ENCODE data around the gene OS9. TPM values are rescaled to one million over a fixed set of nuclear protein-coding genes. Genes with fewer than 3 reads are reported as not detected.

The OS9 gene
- total RNA-seq, 1 experiment from 2014 or later: 1,701 TPM

DNA sequence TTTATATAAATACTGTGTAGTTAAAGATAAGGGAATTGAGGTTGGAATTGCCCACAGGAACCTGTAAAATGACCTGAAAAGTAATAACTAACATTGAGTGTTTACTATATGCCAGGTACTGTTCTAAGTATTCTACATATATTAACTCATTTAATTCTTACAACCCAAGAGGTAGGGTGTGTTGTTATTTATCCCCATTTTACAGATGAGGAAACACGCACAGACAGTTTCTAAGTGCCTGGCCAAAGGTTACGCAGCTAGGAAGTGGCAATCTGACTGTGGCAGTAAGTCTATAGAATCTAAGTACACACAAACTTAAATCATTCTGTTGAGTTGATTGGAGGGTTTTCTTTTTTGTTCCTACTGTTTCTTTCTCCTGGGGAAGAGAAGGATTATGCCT is 49.8 kb downstream of the OS9 start:
- Histone ChIP-seq H3K27me3 (peaks cover 45% of the 10 kb centered on the region), H3K36me3 (peaks cover 32% of the 10 kb centered on the region), H3K4me1 (peaks cover 24% of the 10 kb centered on the region), H3K9me3 (replicated peaks) (no peaks in the 10 kb centered on the region), H3K4me3 (peak overlapping the region; percentile 64), H3K27ac (no peak overlapping the region)
- no peak for DNase-seq

GRCh38 chr12:57744194-57744776 is 50.4 kb downstream of the OS9 start:
- H3K27ac ChIP-seq: peak overlapping the region; percentile 89
- no peak for DNase-seq
- peaks cover 41% of the 10 kb centered on the region for H3K27me3 ChIP-seq
- peak overlapping the region; percentile 64 for H3K4me3 ChIP-seq
- peaks cover 20% of the 10 kb centered on the region for H3K4me1 ChIP-seq
- peaks cover 38% of the 10 kb centered on the region for H3K36me3 ChIP-seq
- no peaks in the 10 kb centered on the region for H3K9me3 ChIP-seq (replicated peaks)

GRCh38 chr12:57744777-57745484 is 51.0 kb downstream of the OS9 start, which contains the start of gene TSPAN31:
Gene TSPAN31, plus strand, starts transcription at chr12:57745039. Its CDS starts 116 bp downstream, at chr12:57745155.
- Histone ChIP-seq H3K36me3 (peaks cover 44% of the 10 kb centered on the region), H3K27me3 (peaks cover 34% of the 10 kb centered on the region), H3K27ac (peak within 1 kb of the TSS; percentile 89), H3K4me3 (peak within 1 kb of the TSS; percentile 64), H3K4me1 (peaks cover 19% of the 10 kb centered on the region), H3K9me3 (replicated peaks) (no peaks in the 10 kb centered on the region)
- peak; percentile 100 for DNase-seq

- H3K9me3 ChIP-seq (replicated peaks): no peaks in the 10 kb centered on the region
- peaks cover 50% of the 10 kb centered on the region for H3K36me3 ChIP-seq
- H3K4me3 ChIP-seq: peak overlapping the region; percentile 64
- DNase-seq: no peak
- H3K27ac ChIP-seq: peak overlapping the region; percentile 89
- peaks cover 20% of the 10 kb centered on the region for H3K4me1 ChIP-seq
- H3K27me3 ChIP-seq: peaks cover 29% of the 10 kb centered on the region
Measured at GRCh38 chr12:57745485-57745881, 51.6 kb downstream of the OS9 start.

DNA sequence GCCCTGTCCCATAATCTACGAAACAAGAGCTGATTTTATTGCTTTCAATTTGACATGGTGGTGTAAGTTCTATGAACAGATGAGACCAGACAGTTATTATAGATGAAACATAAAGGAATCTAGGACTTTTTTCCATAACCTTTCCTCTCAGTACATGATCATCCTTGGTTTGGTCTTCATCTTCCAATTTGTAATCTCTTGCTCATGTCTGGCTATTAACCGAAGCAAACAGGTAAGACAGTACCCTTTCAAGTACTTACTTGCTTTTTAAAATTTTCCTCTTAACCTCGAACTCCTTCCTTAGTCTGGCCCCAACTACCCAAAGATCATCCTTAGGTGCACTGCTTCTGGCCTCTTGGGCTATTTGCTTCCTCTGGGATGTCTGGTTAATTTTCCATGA is 52.1 kb downstream of the OS9 start:
- peak overlapping the region; percentile 64; the same call in 1 of the 2 replicates for H3K4me3 ChIP-seq
- H3K4me1 ChIP-seq: peaks cover 25% of the 10 kb centered on the region
- H3K27me3 ChIP-seq: peaks cover 23% of the 10 kb centered on the region
- H3K9me3 ChIP-seq (replicated peaks): no peaks in the 10 kb centered on the region
- no peak overlapping the region; the same call in 1 of the 2 replicates for H3K27ac ChIP-seq
- peaks cover 55% of the 10 kb centered on the region for H3K36me3 ChIP-seq
- peak in 1 of 2 experiments; percentile 80 for DNase-seq

- Histone ChIP-seq H3K4me3 (no peak overlapping the region), H3K27me3 (peaks cover 1% of the 10 kb centered on the region), H3K27ac (no peak overlapping the region), H3K9me3 (replicated peaks) (no peaks in the 10 kb centered on the region), H3K4me1 (peaks cover 30% of the 10 kb centered on the region), H3K36me3 (peaks cover 62% of the 10 kb centered on the region)
- peak in 1 of 2 experiments; percentile 79 for DNase-seq
Measured at GRCh38 chr12:57749061-57749460, 55.1 kb downstream of the OS9 start.

GRCh38 chr12:57750561-57751431 is 56.9 kb downstream of the OS9 start:
- Histone ChIP-seq H3K9me3 (replicated peaks) (no peaks in the 10 kb centered on the region), H3K4me3 (peak overlapping the region; percentile 89), H3K27ac (peak overlapping the region; percentile 95), H3K4me1 (peaks cover 27% of the 10 kb centered on the region), H3K36me3 (peaks cover 59% of the 10 kb centered on the region), H3K27me3 (peaks cover 7% of the 10 kb centered on the region)
- DNase-seq: peak in 1 of 2 experiments; percentile 68

DNA sequence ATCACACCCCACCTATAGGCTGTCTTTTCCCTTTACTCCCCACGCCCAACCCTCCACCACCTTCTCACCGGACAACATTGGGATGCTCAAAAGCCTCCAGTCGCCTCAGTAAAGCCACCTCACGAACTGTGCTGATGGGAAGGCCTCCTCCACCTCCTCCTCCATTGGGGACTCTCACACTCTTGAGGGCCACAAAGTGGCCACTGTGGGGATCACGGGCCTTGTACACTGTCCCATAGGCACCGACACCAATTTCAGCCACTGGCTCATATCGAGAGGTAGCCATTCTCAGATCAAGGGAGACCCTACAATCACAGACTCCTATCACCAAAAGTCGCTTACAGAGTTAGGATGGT is 57.5 kb downstream of the OS9 start:
- Histone ChIP-seq H3K9me3 (replicated peaks) (no peaks in the 10 kb centered on the region), H3K36me3 (peaks cover 53% of the 10 kb centered on the region), H3K27ac (peak overlapping the region; percentile 95), H3K4me1 (peaks cover 26% of the 10 kb centered on the region), H3K27me3 (peaks cover 7% of the 10 kb centered on the region), H3K4me3 (peak overlapping the region; percentile 89)
- peak in 1 of 2 experiments; percentile 87 for DNase-seq

DNA sequence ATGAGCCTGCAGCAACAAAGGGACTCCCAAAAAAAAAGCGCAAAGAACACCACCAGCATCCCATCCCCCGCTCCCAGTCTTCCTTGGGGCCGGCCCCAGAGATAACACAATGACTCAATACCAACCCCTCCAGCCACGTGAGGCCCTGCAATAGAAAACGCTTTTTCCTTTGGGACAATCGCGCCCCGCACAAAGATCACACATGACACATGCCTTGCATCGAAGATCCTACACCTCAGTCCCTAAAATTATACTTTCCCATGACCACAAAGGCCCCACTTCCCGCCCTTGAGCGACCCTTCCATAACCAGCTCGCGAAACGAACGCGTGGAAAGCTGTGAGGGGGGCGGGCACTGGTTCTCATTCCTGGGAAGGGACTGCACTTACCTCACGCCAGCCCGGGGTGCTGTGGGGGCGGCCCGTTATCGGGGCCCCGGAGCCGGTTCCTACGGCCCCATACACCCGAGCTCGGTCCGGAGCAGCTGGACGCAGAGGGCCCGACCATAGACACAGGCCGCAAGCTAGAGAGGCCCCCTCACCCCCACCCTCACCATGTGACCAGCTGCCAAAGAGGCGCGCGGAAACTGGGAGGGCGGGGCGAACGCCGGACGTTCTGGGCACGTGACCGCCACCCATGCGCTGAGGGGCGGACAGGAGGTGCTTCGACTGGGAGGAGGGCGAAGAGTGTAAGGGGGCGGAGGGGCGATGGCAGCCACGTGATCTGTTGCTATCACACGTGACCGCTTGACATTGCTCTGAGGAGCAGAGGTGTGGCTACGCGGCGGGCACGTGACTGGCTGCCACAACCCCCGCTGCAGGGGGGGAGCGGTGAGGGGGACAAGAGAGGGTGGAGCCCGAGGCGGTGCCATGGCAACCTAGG is 58.1 kb downstream of the OS9 start, which contains the start of gene CDK4:
Gene CDK4, minus strand, starts transcription at position 523 of the 880 bp plus-strand sequence. CDS start 593 bp downstream, outside the sequence.
- Histone ChIP-seq H3K27ac (peak within 1 kb of the TSS; percentile 95), H3K27me3 (peaks cover 7% of the 10 kb centered on the region), H3K4me3 (peak within 1 kb of the TSS; percentile 89), H3K4me1 (peaks cover 27% of the 10 kb centered on the region), H3K9me3 (replicated peaks) (no peaks in the 10 kb centered on the region), H3K36me3 (peaks cover 47% of the 10 kb centered on the region)
- peak; percentile 100 for DNase-seq

- H3K9me3 ChIP-seq (replicated peaks): no peaks in the 10 kb centered on the region
- no peak overlapping the region for H3K27ac ChIP-seq
- DNase-seq: no peak
- peaks cover 27% of the 10 kb centered on the region for H3K4me1 ChIP-seq
- H3K27me3 ChIP-seq: peaks cover 7% of the 10 kb centered on the region
- peaks cover 41% of the 10 kb centered on the region for H3K36me3 ChIP-seq
- peak overlapping the region; percentile 30 for H3K4me3 ChIP-seq
Measured at GRCh38 chr12:57752668-57753000, 58.7 kb downstream of the OS9 start.

DNA sequence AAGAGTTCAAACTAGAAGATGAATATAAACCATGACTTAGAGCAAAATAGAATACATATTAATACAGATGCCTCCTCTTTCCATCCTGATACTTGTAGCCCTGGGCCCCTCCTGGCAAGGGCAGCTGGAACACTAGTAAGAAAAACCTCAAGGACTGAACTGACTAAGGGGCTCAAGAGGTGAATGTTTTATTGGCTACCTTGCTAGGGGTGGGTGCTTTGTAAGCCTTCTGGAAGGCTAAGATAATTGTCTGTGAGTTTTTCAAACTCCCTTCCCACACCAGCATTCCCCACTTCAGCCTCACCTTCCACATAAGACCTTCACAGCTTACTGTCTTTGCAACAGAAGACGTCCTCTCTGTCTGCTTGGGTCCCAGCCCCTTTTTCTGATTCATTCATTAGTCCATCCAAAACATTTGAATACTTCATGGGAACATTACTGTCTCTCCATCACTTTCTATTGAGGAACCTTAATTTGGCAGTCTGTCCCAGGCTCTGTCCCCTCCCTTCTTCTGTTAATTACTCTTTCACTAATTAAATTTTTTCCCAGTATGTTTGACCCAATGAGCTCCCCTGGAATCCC is 59.9 kb downstream of the OS9 start:
- H3K36me3 ChIP-seq: peaks cover 29% of the 10 kb centered on the region

GRCh38 chr12:57754411-57755193 is 60.7 kb downstream of the OS9 start, which contains the start of gene MARCHF9:
Gene MARCHF9, plus strand, starts transcription at chr12:57755103. Its CDS starts 426 bp downstream, at chr12:57755529.
- H3K4me3 ChIP-seq: peak within 1 kb of the TSS; percentile 60
- peaks cover 7% of the 10 kb centered on the region for H3K27me3 ChIP-seq
- DNase-seq: peak; percentile 100
- no peak within 1 kb of the TSS for H3K27ac ChIP-seq
- H3K4me1 ChIP-seq: peaks cover 27% of the 10 kb centered on the region
- H3K9me3 ChIP-seq (replicated peaks): no peaks in the 10 kb centered on the region
- H3K36me3 ChIP-seq: peaks cover 23% of the 10 kb centered on the region

More for the DNA sequence above, 59.9 kb downstream of the OS9 start:
- Histone ChIP-seq H3K27ac (no peak overlapping the region), H3K27me3 (peaks cover 7% of the 10 kb centered on the region), H3K4me1 (peaks cover 27% of the 10 kb centered on the region), H3K9me3 (replicated peaks) (no peaks in the 10 kb centered on the region), H3K4me3 (no peak overlapping the region)
- DNase-seq: no peak

DNA sequence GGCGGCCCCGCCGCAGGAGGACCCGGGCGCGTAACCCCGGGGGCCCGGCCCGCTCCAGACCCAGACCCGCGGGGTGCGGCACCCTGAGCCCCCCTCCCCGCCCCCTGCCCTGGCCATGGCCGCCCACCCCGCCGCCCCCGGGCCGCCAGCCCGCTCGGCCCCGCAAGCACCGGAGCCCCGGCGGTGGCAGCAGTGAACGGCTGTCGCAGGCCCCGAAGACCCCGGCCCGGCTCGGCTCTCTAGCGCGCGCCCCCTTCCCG is 61.2 kb downstream of the OS9 start:
- Histone ChIP-seq H3K4me3 (peak overlapping the region; percentile 60), H3K27ac (no peak overlapping the region), H3K9me3 (replicated peaks) (no peaks in the 10 kb centered on the region), H3K27me3 (peaks cover 7% of the 10 kb centered on the region), H3K36me3 (peaks cover 19% of the 10 kb centered on the region), H3K4me1 (peaks cover 27% of the 10 kb centered on the region)
- DNase-seq: no peak

Data from SJCRH30 (cell line).